Stimulated activated naive B cell treated with anti-CD40 and anti-IgM and Interleukin-4, amounts not matched to agents 10 μg/mL and 1 μg/mL and 100 μg/mL, for 72 hours (primary cell): Measurements from ENCODE around the gene CRTC2.

ENCODE experiments used
- ATAC-seq, 2 donors: fragments of 150-1000 bp; cut with Tn5 transposase; replicated peaks; 2 replicates each; pipeline ENCODE4 v1.10.0; 2021; ENCODE audit warnings: moderate library complexity in 1 of 2
- DNase-seq: peaks from one replicate; pipeline ENCODE4 v3.0.0; 2021
- H3K27ac Mint-ChIP-seq: one replicate; pipeline ENCODE4 v1.8.0; 2022; ENCODE audit warnings: mild to moderate bottlenecking, mixed read lengths
- H3K27me3 Mint-ChIP-seq, 2 donors: one replicate each; pipeline ENCODE4 v1.8.0; 2022; ENCODE audit warnings: mixed read lengths in 2 of 2
- H3K36me3 Mint-ChIP-seq, 2 donors: one replicate each; pipeline ENCODE4 v1.8.0; 2022; ENCODE audit warnings: mixed read lengths in 2 of 2, mild to moderate bottlenecking in 1 of 2
- H3K4me1 Mint-ChIP-seq, 2 donors: one replicate each; pipeline ENCODE4 v1.8.0; 2022; ENCODE audit warnings: mixed read lengths in 2 of 2, mild to moderate bottlenecking in 1 of 2
- H3K4me3 Mint-ChIP-seq, 2 donors: one replicate each; pipeline ENCODE4 v1.8.0; 2022; ENCODE audit warnings: mild to moderate bottlenecking in 2 of 2, mixed read lengths in 2 of 2, moderate library complexity in 1 of 2
- H3K9me3 Mint-ChIP-seq, 2 donors: one replicate each; pipeline ENCODE4 v1.8.0; 2022; ENCODE audit warnings: mixed read lengths in 2 of 2, mild to moderate bottlenecking in 1 of 2

CRTC2 gene

GRCh38 chr1:153934746-153935145 lies 23.7 kb downstream of the CRTC2 start:
- DNase-seq (no peak), ATAC-seq (no peak)
- Mint-ChIP-seq H3K27ac (no peak overlapping the region), H3K4me3 (no peak overlapping the region), H3K36me3 (peaks cover 59 to 69% of the 10 kb centered on the region in 2 donors), H3K9me3 (no peaks in the 10 kb centered on the region), H3K27me3 (no peaks in the 10 kb centered on the region), H3K4me1 (peaks cover 13 to 26% of the 10 kb centered on the region in 2 donors)

GRCh38 chr1:153933955-153934354 lies 24.5 kb downstream of the CRTC2 start:
- no peak for ATAC-seq
- Mint-ChIP-seq H3K4me1 (peaks cover 15 to 23% of the 10 kb centered on the region in 2 donors), H3K9me3 (no peaks in the 10 kb centered on the region), H3K27me3 (no peaks in the 10 kb centered on the region), H3K27ac (peak overlapping the region; percentile 53), H3K36me3 (peaks cover 56 to 65% of the 10 kb centered on the region in 2 donors), H3K4me3 (no peak overlapping the region)
- no peak for DNase-seq

- no peak for DNase-seq
- no peak for ATAC-seq
- peaks cover 21 to 26% of the 10 kb centered on the region in 2 donors for H3K4me1 Mint-ChIP-seq
- no peak overlapping the region for H3K4me3 Mint-ChIP-seq
- H3K27ac Mint-ChIP-seq, result no peak overlapping the region
- H3K36me3 Mint-ChIP-seq, result peaks cover 57 to 64% of the 10 kb centered on the region in 2 donors
- no peaks in the 10 kb centered on the region for H3K9me3 Mint-ChIP-seq
- no peaks in the 10 kb centered on the region for H3K27me3 Mint-ChIP-seq
Measured at GRCh38 chr1:153933430-153933829, 25.0 kb downstream of the CRTC2 start.

- Mint-ChIP-seq H3K27me3 (no peaks in the 10 kb centered on the region), H3K27ac (peak overlapping the region; percentile 81), H3K4me1 (peaks cover 25 to 33% of the 10 kb centered on the region in 2 donors), H3K36me3 (peaks cover 51 to 62% of the 10 kb centered on the region in 2 donors), H3K9me3 (no peaks in the 10 kb centered on the region), H3K4me3 (no peak overlapping the region)
- ATAC-seq (no peak), DNase-seq (no peak)
Measured at GRCh38 chr1:153932156-153933131, 26.0 kb downstream of the CRTC2 start.

GRCh38 chr1:153929981-153930948 lies 28.1 kb downstream of the CRTC2 start:
- ATAC-seq (no peak), DNase-seq (no peak)
- peaks cover 36 to 48% of the 10 kb centered on the region in 2 donors for H3K36me3 Mint-ChIP-seq
- H3K4me3 Mint-ChIP-seq, result no peak overlapping the region
- H3K27me3 Mint-ChIP-seq, result no peaks in the 10 kb centered on the region
- peak overlapping the region; percentile 25 for H3K27ac Mint-ChIP-seq
- peaks cover 19 to 33% of the 10 kb centered on the region in 2 donors for H3K4me1 Mint-ChIP-seq
- H3K9me3 Mint-ChIP-seq, result no peaks in the 10 kb centered on the region

GRCh38 chr1:153929426-153929825 lies 29.0 kb downstream of the CRTC2 start:
- no peak for DNase-seq
- Mint-ChIP-seq H3K4me1 (peaks cover 18 to 30% of the 10 kb centered on the region in 2 donors), H3K9me3 (no peaks in the 10 kb centered on the region), H3K4me3 (no peak overlapping the region), H3K27me3 (no peaks in the 10 kb centered on the region), H3K36me3 (peaks cover 31 to 41% of the 10 kb centered on the region in 2 donors), H3K27ac (peak overlapping the region; percentile 95)
- no peak for ATAC-seq

GRCh38 chr1:153928791-153929341 lies 29.5 kb downstream of the CRTC2 start:
- Mint-ChIP-seq H3K27ac (peak overlapping the region; percentile 95), H3K4me1 (peaks cover 16 to 32% of the 10 kb centered on the region in 2 donors), H3K9me3 (no peaks in the 10 kb centered on the region), H3K27me3 (no peaks in the 10 kb centered on the region), H3K4me3 (no peak overlapping the region), H3K36me3 (peaks cover 26 to 38% of the 10 kb centered on the region in 2 donors)
- DNase-seq (no peak), ATAC-seq (no peak)

- peak overlapping the region in 1 of 2 donors; percentile 39 for H3K4me3 Mint-ChIP-seq
- no peaks in the 10 kb centered on the region for H3K9me3 Mint-ChIP-seq
- H3K27me3 Mint-ChIP-seq, result no peaks in the 10 kb centered on the region
- no peak for DNase-seq
- peak overlapping the region; percentile 95 for H3K27ac Mint-ChIP-seq
- peaks cover 16 to 32% of the 10 kb centered on the region in 2 donors for H3K4me1 Mint-ChIP-seq
- H3K36me3 Mint-ChIP-seq, result peaks cover 24 to 36% of the 10 kb centered on the region in 2 donors
- ATAC-seq, result peak in 1 of 2 donors; percentile 69
Measured at GRCh38 chr1:153928245-153928644, 30.2 kb downstream of the CRTC2 start.

- no peaks in the 10 kb centered on the region for H3K9me3 Mint-ChIP-seq
- DNase-seq (no peak), ATAC-seq (no peak)
- no peaks in the 10 kb centered on the region for H3K27me3 Mint-ChIP-seq
- no peak overlapping the region for H3K4me3 Mint-ChIP-seq
- H3K27ac Mint-ChIP-seq, result no peak overlapping the region
- H3K4me1 Mint-ChIP-seq, result peaks cover 19 to 25% of the 10 kb centered on the region in 2 donors
- H3K36me3 Mint-ChIP-seq, result peaks cover 20 to 31% of the 10 kb centered on the region in 2 donors
Measured at GRCh38 chr1:153926405-153926804, 32.0 kb downstream of the CRTC2 start.

GRCh38 chr1:153922972-153923925 lies 35.2 kb downstream of the CRTC2 start, which contains the start of gene GATAD2B:
TSS of gene GATAD2B (minus strand) at chr1:153922972. CDS start at chr1:153828347, 94,625 bp downstream.
- H3K27ac Mint-ChIP-seq, result peak within 1 kb of the TSS; percentile 99
- peak; percentile 100 for DNase-seq
- H3K9me3 Mint-ChIP-seq, result no peaks in the 10 kb centered on the region
- H3K4me1 Mint-ChIP-seq, result peaks cover 25 to 44% of the 10 kb centered on the region in 2 donors
- H3K36me3 Mint-ChIP-seq, result peaks cover 7 to 20% of the 10 kb centered on the region in 2 donors
- H3K27me3 Mint-ChIP-seq, result no peaks in the 10 kb centered on the region
- ATAC-seq, result peak; percentile 92 to 94
- peak within 1 kb of the TSS; percentile 84 to 98 for H3K4me3 Mint-ChIP-seq

GRCh38 chr1:153922076-153922971 lies 36.1 kb downstream of the CRTC2 start:
- DNase-seq (no peak), ATAC-seq (peak; percentile 30)
- Mint-ChIP-seq H3K4me1 (peaks cover 26 to 48% of the 10 kb centered on the region in 2 donors), H3K4me3 (peak overlapping the region; percentile 84 to 98), H3K36me3 (peaks cover 11 to 21% of the 10 kb centered on the region in 2 donors), H3K27me3 (no peaks in the 10 kb centered on the region), H3K9me3 (no peaks in the 10 kb centered on the region), H3K27ac (peak overlapping the region; percentile 99)

- ATAC-seq, result no peak
- Mint-ChIP-seq H3K27me3 (no peaks in the 10 kb centered on the region), H3K27ac (peak overlapping the region; percentile 99), H3K36me3 (peaks cover 11 to 21% of the 10 kb centered on the region in 2 donors), H3K9me3 (no peaks in the 10 kb centered on the region), H3K4me3 (peak overlapping the region; percentile 84 to 98), H3K4me1 (peaks cover 26 to 49% of the 10 kb centered on the region in 2 donors)
- DNase-seq, result no peak
Measured at GRCh38 chr1:153921803-153922075, 36.7 kb downstream of the CRTC2 start.
